ENCODE data around the gene RNU1-2.
"Not testable (repeated sequence)": the region's sequence is repeated elsewhere in the genome, so short reads cannot be mapped to it uniquely, and the experiment has no call there.

RNU1-2 gene

GRCh38 chr1:16895598-16896315, at the start of gene RNU1-2:
Gene RNU1-2, plus strand, starts transcription at chr1:16895980.
- DNase-seq = peak; percentile 99

GRCh38 chr1:16856201-16856600, 39.6 kb upstream of the RNU1-2 start:
- DNase-seq = not testable (repeated sequence)

- DNase-seq = not testable (repeated sequence)
Observed at GRCh38 chr1:16859167-16860041, 36.4 kb upstream of the RNU1-2 start.

- DNase-seq = not testable (repeated sequence)
Observed at GRCh38 chr1:16860048-16860447, 35.7 kb upstream of the RNU1-2 start.

GRCh38 chr1:16861832-16862245, 33.9 kb upstream of the RNU1-2 start:
- not testable (repeated sequence) for DNase-seq

GRCh38 chr1:16862415-16862814, 33.4 kb upstream of the RNU1-2 start:
- not testable (repeated sequence) for DNase-seq

- DNase-seq = not testable (repeated sequence)
Observed at GRCh38 chr1:16863024-16863423, 32.8 kb upstream of the RNU1-2 start.

GRCh38 chr1:16866926-16867707, 28.7 kb upstream of the RNU1-2 start:
- DNase-seq = not testable (repeated sequence)

- DNase-seq = not testable (repeated sequence)
Observed at GRCh38 chr1:16868787-16869186, 27.0 kb upstream of the RNU1-2 start.

- not testable (repeated sequence) for DNase-seq
Observed at GRCh38 chr1:16869996-16870395, 25.8 kb upstream of the RNU1-2 start.

GRCh38 chr1:16871171-16871570, 24.6 kb upstream of the RNU1-2 start:
- DNase-seq = not testable (repeated sequence)

GRCh38 chr1:16872152-16873075, 23.4 kb upstream of the RNU1-2 start:
- DNase-seq = not testable (repeated sequence)

GRCh38 chr1:16873076-16873879, 22.5 kb upstream of the RNU1-2 start:
- DNase-seq = not testable (repeated sequence)

GRCh38 chr1:16874968-16875765, 20.6 kb upstream of the RNU1-2 start:
- not testable (repeated sequence) for DNase-seq

GRCh38 chr1:16881742-16882141, 14.0 kb upstream of the RNU1-2 start:
- not testable (repeated sequence) for DNase-seq

GRCh38 chr1:16882986-16883385, 12.8 kb upstream of the RNU1-2 start:
- no peak for DNase-seq

GRCh38 chr1:16884487-16884886, 11.3 kb upstream of the RNU1-2 start:
- not testable (repeated sequence) for DNase-seq

GRCh38 chr1:16886860-16887605, 8.7 kb upstream of the RNU1-2 start:
- DNase-seq = no peak
